SU-DHL-6 (cell line): Measurements from ENCODE around the gene DIPK1A.

ENCODE experiments used
- H2AFZ ChIP-seq: fragments of 200-600 bp; sonication (generic); 2 replicates; pipeline ENCODE4 v1.6.1; 2014; ENCODE audit warnings: low read depth, mild to moderate bottlenecking, moderate library complexity, mixed read lengths, antibody characterized with exemption, low read length; ENCODE audit not compliant: severe bottlenecking
- H3F3A ChIP-seq: fragments of 200-600 bp; shearing (Covaris generic); 2 replicates; pipeline ENCODE4 v1.6.0; 2016; ENCODE audit warnings: antibody characterized with exemption, mild to moderate bottlenecking; ENCODE audit not compliant: insufficient read depth
- H3K27ac ChIP-seq: fragments of 200-600 bp; sonication (generic); 2 replicates; pipeline ENCODE4 v1.5.1; 2016; ENCODE audit warnings: low read depth, mild to moderate bottlenecking, low read length, moderate library complexity, mixed read lengths
- H3K27me3 ChIP-seq: fragments of 200-600 bp; sonication (generic), shearing (Covaris generic); 2 replicates; pipeline ENCODE4 v1.6.0; 2014; ENCODE audit warnings: mild to moderate bottlenecking, low read length
- H3K36me3 ChIP-seq: fragments of 200-600 bp; sonication (generic); 2 replicates; pipeline ENCODE4 v1.6.1; 2014; ENCODE audit warnings: mild to moderate bottlenecking, low read length, mixed read lengths
- H3K4me2 ChIP-seq: fragments of 300-600, 200-600 bp; shearing (Covaris generic), sonication (generic); 2 replicates; pipeline ENCODE4 v1.6.0; 2014; ENCODE audit warnings: low read length, low read depth, mild to moderate bottlenecking; ENCODE audit not compliant: poor library complexity, severe bottlenecking
- H3K4me3 ChIP-seq: fragments of 200-600 bp; sonication (generic); 2 replicates; pipeline ENCODE4 v1.5.1; 2014; ENCODE audit warnings: antibody characterized with exemption, low read length, mild to moderate bottlenecking, mixed read lengths; ENCODE audit not compliant: insufficient read depth, poor library complexity, severe bottlenecking
- H3K79me2 ChIP-seq: fragments of 200-600 bp; sonication (generic); 2 replicates; pipeline ENCODE4 v1.6.1; 2014; ENCODE audit warnings: mild to moderate bottlenecking, low read length, moderate library complexity; ENCODE audit not compliant: insufficient read depth
- H3K9ac ChIP-seq: fragments of 200-600 bp; sonication (generic); 2 replicates; pipeline ENCODE4 v1.7.0; 2014; ENCODE audit warnings: mild to moderate bottlenecking, low read length
- H3K9me2 ChIP-seq: fragments of 200-600 bp; sonication (generic); replicated peaks from 2 replicates; pipeline ENCODE4 v1.6.1; 2014; ENCODE audit warnings: low read length; ENCODE audit not compliant: insufficient read depth
- H3K9me3 ChIP-seq: fragments of 200-600 bp; sonication (generic); 2 replicates; pipeline ENCODE4 v1.6.1; 2014; ENCODE audit warnings: low read length, mixed read lengths; ENCODE audit not compliant: insufficient read depth
- H4K20me1 ChIP-seq: fragments of 200-600 bp; sonication (generic); 2 replicates; pipeline ENCODE4 v1.6.1; 2014; ENCODE audit warnings: low read depth, mild to moderate bottlenecking, antibody characterized with exemption, low read length, moderate library complexity, mixed read lengths
- EZH2phosphoT487 ChIP-seq: fragments of 200-600 bp; sonication (generic), shearing (Covaris generic); conservative IDR thresholded peaks from 2 replicates; pipeline ENCODE4 v1.6.1; 2018; ENCODE audit warnings: mild to moderate bottlenecking, antibody characterized with exemption, low read length, moderate library complexity, mixed read lengths
- TF ChIP-seq, protein P1 (sequence below): fragments of 200-600 bp; sonication (generic); IDR thresholded peaks from one replicate; pipeline ENCODE4 v1.5.1; 2017; ENCODE audit warnings: antibody characterized with exemption, mild to moderate bottlenecking, low read length, moderate library complexity; ENCODE audit not compliant: insufficient read depth, poor library complexity, severe bottlenecking

Gene DIPK1A

DNA sequence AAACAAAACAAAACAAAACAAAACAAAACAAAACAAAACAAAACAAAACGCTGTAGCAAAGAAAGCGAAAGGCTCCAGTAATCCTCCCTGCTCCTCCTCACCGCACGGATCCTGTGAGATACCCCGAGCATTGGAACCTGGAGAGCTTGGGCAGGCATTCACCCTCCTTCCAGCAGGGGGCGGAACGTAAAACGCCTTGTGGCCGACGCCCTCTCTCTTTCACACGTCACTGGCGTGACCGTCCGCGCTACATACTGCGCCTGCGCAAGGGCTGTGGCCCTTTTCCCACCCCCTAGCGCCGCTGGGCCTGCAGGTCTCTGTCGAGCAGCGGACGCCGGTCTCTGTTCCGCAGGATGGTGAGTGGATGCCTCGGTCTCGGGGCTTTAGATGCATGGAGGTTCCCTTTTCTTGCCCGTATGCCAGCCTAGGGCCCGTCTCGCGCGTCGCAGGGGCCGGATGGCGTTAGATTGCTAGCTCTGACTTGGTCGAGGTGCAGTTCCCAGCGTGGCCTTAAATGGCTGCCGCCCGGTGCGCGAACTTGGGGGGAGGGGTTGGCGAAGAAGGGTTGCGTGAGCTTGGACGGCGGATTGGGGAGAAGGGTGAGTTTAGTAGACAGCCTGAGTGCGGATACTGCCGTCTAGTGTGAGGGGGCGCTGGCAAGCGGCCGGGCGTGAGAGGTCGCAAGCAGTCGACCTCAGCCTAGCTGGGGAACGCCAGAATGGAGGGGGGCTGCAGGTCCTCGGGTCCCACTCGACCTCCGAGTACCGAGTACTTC, 129.3 kb downstream of the DIPK1A start, which contains the start of gene RPL5:
Gene RPL5 (plus strand): TSS at position 279 of the 775 bp plus-strand sequence. CDS start 75 bp downstream, at position 354.
- Histone ChIP-seq H3K27ac (peak within 1 kb of the TSS; percentile 74), H3K4me2 (peak within 1 kb of the TSS; percentile 84), H3K79me2 (peaks cover 51% of the 10 kb centered on the region), H3K4me3 (peak within 1 kb of the TSS; percentile 79), H3K9me2 (no peaks in the 10 kb centered on the region), H3K27me3 (no peaks in the 10 kb centered on the region), H3K9me3 (no peaks in the 10 kb centered on the region), H4K20me1 (peaks cover 37% of the 10 kb centered on the region), H3K36me3 (peaks cover 35% of the 10 kb centered on the region), H2AFZ (peak within 1 kb of the TSS; percentile 85), H3K9ac (peak within 1 kb of the TSS; percentile 91), H3F3A (peaks cover 26% of the 10 kb centered on the region)
- TF ChIP-seq, protein P1, sequence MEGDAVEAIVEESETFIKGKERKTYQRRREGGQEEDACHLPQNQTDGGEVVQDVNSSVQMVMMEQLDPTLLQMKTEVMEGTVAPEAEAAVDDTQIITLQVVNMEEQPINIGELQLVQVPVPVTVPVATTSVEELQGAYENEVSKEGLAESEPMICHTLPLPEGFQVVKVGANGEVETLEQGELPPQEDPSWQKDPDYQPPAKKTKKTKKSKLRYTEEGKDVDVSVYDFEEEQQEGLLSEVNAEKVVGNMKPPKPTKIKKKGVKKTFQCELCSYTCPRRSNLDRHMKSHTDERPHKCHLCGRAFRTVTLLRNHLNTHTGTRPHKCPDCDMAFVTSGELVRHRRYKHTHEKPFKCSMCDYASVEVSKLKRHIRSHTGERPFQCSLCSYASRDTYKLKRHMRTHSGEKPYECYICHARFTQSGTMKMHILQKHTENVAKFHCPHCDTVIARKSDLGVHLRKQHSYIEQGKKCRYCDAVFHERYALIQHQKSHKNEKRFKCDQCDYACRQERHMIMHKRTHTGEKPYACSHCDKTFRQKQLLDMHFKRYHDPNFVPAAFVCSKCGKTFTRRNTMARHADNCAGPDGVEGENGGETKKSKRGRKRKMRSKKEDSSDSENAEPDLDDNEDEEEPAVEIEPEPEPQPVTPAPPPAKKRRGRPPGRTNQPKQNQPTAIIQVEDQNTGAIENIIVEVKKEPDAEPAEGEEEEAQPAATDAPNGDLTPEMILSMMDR, result peak; percentile 70
- no peak for TF ChIP-seq EZH2phosphoT487

DNA sequence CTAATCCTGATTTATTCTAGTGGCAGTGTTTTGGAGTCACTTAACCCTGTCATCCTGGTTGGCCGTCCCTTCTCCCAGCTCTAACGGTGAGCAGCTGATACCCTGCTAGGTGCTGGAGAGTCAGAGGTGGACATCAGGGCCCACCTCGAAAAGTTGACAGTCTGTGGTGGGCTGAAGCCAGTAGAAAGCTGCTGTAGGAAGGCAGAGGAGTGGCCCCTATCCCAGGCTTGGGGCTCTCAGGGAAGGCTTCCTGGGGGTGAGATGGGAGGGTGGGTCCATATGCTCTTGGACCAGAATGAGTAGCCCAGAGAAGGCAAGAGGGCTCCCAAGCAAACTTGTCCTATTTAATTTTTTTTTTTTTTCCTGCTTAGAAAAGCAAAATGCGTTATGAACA, 129.9 kb downstream of the DIPK1A start:
- Histone ChIP-seq H3K4me2 (peak overlapping the region; percentile 50), H3K9me2 (no peaks in the 10 kb centered on the region), H3F3A (peaks cover 21% of the 10 kb centered on the region), H2AFZ (peak overlapping the region; percentile 85), H4K20me1 (peaks cover 31% of the 10 kb centered on the region), H3K27ac (no peak overlapping the region), H3K9ac (peak overlapping the region; percentile 32), H3K79me2 (peaks cover 45% of the 10 kb centered on the region), H3K9me3 (no peaks in the 10 kb centered on the region), H3K27me3 (no peaks in the 10 kb centered on the region), H3K4me3 (no peak overlapping the region), H3K36me3 (peaks cover 29% of the 10 kb centered on the region)
- no peak for TF ChIP-seq EZH2phosphoT487
- TF ChIP-seq, protein P1, result no peak

DNA sequence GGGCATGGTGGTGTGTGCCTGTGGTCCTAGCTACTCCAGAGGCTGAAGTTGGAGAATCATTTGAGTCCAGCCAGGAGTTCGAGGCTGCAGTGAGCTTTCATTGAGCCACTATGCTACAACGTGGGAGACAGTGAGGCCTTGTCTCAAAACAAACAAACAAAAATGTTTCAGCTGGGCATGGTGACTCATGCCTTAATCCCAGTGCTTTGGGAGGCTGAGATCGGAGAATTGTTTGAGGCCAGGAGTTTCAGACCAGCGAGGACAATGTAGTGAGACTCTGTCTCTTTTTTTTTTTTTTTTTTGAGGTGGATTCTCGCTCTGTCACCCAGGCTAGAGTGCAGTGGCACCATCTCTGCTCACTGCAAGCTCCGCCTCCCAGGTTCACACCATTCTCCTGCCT, 134.5 kb downstream of the DIPK1A start:
- H3K9me2 ChIP-seq, result no peaks in the 10 kb centered on the region
- no peak overlapping the region for H3K9ac ChIP-seq
- no peaks in the 10 kb centered on the region for H4K20me1 ChIP-seq
- no peaks in the 10 kb centered on the region for H3K27me3 ChIP-seq
- H3F3A ChIP-seq, result no peaks in the 10 kb centered on the region
- no peak overlapping the region for H3K4me3 ChIP-seq
- no peak overlapping the region for H2AFZ ChIP-seq
- no peaks in the 10 kb centered on the region for H3K9me3 ChIP-seq
- H3K27ac ChIP-seq, result no peak overlapping the region
- H3K79me2 ChIP-seq, result no peaks in the 10 kb centered on the region
- H3K4me2 ChIP-seq, result no peak overlapping the region
- no peaks in the 10 kb centered on the region for H3K36me3 ChIP-seq
- TF ChIP-seq, protein P1, result no peak
- TF ChIP-seq EZH2phosphoT487, result no peak
